ENCODE results near the gene PPP1R9B.

Gene PPP1R9B

DNA sequence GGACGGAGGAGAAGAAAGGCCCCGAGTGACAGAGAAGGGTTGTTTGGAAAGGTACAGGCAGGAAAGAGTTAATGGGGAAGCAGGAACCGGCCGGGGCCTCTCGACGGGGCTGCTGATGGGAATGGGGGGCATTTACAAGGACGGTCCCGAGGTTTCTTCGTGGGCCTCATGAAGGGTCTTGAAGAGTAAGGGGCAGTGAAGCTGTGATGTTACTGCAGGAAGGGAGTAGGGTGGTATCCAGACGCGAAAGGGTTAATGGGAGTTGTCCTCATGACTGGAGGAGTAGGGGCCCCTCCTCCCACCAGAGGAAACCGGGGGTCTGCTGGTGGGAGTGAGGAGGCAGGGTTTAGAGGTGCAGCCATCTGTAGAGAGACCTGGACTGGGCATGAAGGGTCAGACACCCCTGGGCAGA, 54.8 kb downstream of the PPP1R9B start:
- no peak for DNase-seq (ENCODE audit: extremely low read depth, low read depth)
- no peak for TF ChIP-seq CTCF (IDR thresholded peaks at IDR 0.05; ENCODE audit: low read depth, low read length, missing control alignments)
- H3K4me3 ChIP-seq (replicated peaks; ENCODE audit: low read depth, low read length): peak overlapping the region; percentile 63

- peak within 1 kb of the TSS; percentile 63 for H3K4me3 ChIP-seq (replicated peaks; ENCODE audit: low read depth, low read length)
- TF ChIP-seq CTCF (IDR thresholded peaks at IDR 0.05; ENCODE audit: low read depth, low read length, missing control alignments): no peak
- DNase-seq (ENCODE audit: extremely low read depth, low read depth): peak; percentile 65
Observed at GRCh38 chr17:50094753-50095619, 55.5 kb downstream of the PPP1R9B start, which contains the start of gene PDK2. TSS of gene PDK2 (plus strand) at chr17:50095351. CDS start at chr17:50095436, 85 bp downstream.

DNA sequence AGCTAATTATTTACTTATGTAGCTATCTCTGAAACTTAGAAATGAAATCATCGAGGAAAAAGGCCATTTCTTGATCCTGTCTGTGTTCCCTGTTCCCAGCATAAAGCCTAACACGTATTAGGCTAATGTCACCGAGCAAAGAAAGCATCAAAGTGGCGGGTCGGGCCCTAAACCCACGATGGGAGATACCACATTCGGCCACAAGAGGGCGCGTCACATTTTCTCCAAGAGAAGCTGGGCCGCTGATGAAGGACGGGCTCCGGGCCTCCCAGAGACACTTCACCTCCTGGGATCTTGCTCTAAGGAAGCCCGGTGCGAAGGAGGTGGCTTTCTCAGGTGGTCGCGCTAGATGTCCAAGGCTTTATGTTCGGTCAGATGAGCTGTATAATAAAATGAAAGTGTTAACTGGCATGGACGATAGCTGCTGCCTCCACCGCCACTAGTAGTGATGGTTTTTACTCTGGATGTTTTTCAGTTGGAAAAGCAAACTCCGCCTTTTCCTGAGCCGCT, 56.2 kb downstream of the PPP1R9B start:
- TF ChIP-seq CTCF (IDR thresholded peaks at IDR 0.05; ENCODE audit: low read depth, low read length, missing control alignments): peak; percentile 83
- peak overlapping the region; percentile 63 for H3K4me3 ChIP-seq (replicated peaks; ENCODE audit: low read depth, low read length)
- DNase-seq (ENCODE audit: extremely low read depth, low read depth): peak; percentile 72

GRCh38 chr17:50093807-50094206, 56.7 kb downstream of the PPP1R9B start:
- TF ChIP-seq CTCF (IDR thresholded peaks at IDR 0.05; ENCODE audit: low read depth, low read length, missing control alignments): no peak
- DNase-seq (ENCODE audit: extremely low read depth, low read depth): no peak
- H3K4me3 ChIP-seq (replicated peaks; ENCODE audit: low read depth, low read length): no peak overlapping the region

- DNase-seq (ENCODE audit: extremely low read depth, low read depth): no peak
- H3K4me3 ChIP-seq (replicated peaks; ENCODE audit: low read depth, low read length): no peak overlapping the region
- no peak for TF ChIP-seq CTCF (IDR thresholded peaks at IDR 0.05; ENCODE audit: low read depth, low read length, missing control alignments)
Observed at GRCh38 chr17:50093246-50093645, 57.2 kb downstream of the PPP1R9B start.

- no peak for TF ChIP-seq CTCF (IDR thresholded peaks at IDR 0.05; ENCODE audit: low read depth, low read length, missing control alignments)
Observed at GRCh38 chr17:50091918-50092285, 58.6 kb downstream of the PPP1R9B start.

More at GRCh38 chr17:50091918-50092285, 58.6 kb downstream of the PPP1R9B start:
- H3K4me3 ChIP-seq (replicated peaks; ENCODE audit: low read depth, low read length): no peak overlapping the region
- DNase-seq (ENCODE audit: extremely low read depth, low read depth): no peak
